ENCODE measurements around the gene PHLDB3. TPM values are rescaled to one million over a fixed set of nuclear protein-coding genes. Genes with fewer than 3 reads are reported as not detected.
A peak's percentile ranks its signal among the peaks of the same experiment; 100 is the strongest.
"Not testable (repeated sequence)": the region's sequence is repeated elsewhere in the genome, so short reads cannot be mapped to it uniquely, and the experiment has no call there.

Gene PHLDB3
- 5.6 and 9.9 TPM in 2 replicates for total RNA-seq (2014; rRNA removed; shearing (Covaris generic); ENCODE audit: low replicate concordance)

GRCh38 chr19:43504426-43505185 is at the start of gene PHLDB3:
Gene PHLDB3, minus strand, starts transcription at chr19:43504746. Its CDS starts 628 bp downstream, at chr19:43504118.
- H3K9me2 ChIP-seq (replicated peaks; ENCODE audit: insufficient read depth, low read length): no peaks in the 10 kb centered on the region
- peak within 1 kb of the TSS; percentile 89 for H3K4me2 ChIP-seq (ENCODE audit: low read depth, low read length, poor library complexity, severe bottlenecking)
- H3K4me1 ChIP-seq (ENCODE audit: low read length): peaks cover 16% of the 10 kb centered on the region
- H3K9me3 ChIP-seq (ENCODE audit: low read length): no peaks in the 10 kb centered on the region
- H3K27ac ChIP-seq (ENCODE audit: low read length): no peak within 1 kb of the TSS
- H3K9ac ChIP-seq (ENCODE audit: low read length): peak within 1 kb of the TSS; percentile 64
- H4K20me1 ChIP-seq (ENCODE audit: insufficient read depth, low read depth, low read length): no peaks in the 10 kb centered on the region
- peak within 1 kb of the TSS; percentile 89 for H2AFZ ChIP-seq (ENCODE audit: low read length)
- no peaks in the 10 kb centered on the region for H3K36me3 ChIP-seq (ENCODE audit: insufficient read depth, low read length)
- DNase-seq: no peak
- H3K27me3 ChIP-seq (ENCODE audit: low read length): no peaks in the 10 kb centered on the region
- no peaks in the 10 kb centered on the region for H3K79me2 ChIP-seq (ENCODE audit: low read length)
- peak within 1 kb of the TSS; percentile 67 for H3K4me3 ChIP-seq (ENCODE audit: low read length)

DNA sequence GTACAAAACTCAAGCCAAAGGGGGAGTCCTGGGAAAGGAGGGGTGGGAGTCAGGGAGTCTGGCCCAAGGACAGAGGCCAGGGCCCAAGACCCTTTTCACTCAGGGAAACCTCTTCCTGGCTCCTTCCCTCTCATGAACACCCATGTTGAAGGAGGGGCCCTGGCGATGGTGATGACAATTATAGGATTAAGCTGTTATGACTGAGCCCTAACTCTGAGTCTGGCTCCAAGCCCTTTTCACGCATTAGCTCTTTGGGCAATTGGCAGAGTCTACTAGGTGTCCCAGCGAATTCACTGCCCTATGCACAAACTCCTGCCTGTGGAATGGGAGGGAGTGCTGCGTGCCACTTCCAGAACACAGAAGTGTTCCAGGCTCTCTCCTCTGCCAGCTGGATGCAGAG is 49.1 kb upstream of the PHLDB3 start:
- no peak for DNase-seq
- H3K36me3 ChIP-seq (ENCODE audit: insufficient read depth, low read length): no peaks in the 10 kb centered on the region

DNA sequence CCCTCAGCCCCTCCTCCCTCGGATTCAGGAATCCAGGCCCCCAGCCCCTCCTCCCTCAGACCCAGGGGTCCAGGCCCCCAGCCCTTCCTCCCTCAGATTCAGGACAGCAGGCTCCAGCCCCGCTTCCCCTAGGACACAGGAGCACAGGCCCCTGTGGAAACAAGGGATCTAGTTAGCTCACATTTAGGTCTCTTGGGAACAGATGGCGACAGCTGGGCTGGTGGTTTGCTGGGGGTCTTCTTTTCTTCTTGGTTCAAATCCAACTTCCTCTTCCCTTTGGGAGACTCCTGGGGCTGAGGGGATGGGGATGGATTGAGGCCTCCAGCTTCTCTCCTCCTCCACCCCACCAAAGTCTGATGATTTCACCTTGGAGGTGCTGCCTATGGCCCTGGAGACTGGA is 48.1 kb upstream of the PHLDB3 start:
- Histone ChIP-seq H3K27ac (ENCODE audit: low read length) (no peak overlapping the region), H3K36me3 (ENCODE audit: insufficient read depth, low read length) (no peaks in the 10 kb centered on the region), H3K27me3 (ENCODE audit: low read length) (no peaks in the 10 kb centered on the region), H3K9me3 (ENCODE audit: low read length) (no peaks in the 10 kb centered on the region), H3K4me3 (ENCODE audit: low read length) (no peak overlapping the region), H3K9me2 (replicated peaks; ENCODE audit: insufficient read depth, low read length) (no peaks in the 10 kb centered on the region), H3K4me1 (ENCODE audit: low read length) (no peaks in the 10 kb centered on the region), H4K20me1 (ENCODE audit: insufficient read depth, low read depth, low read length) (no peaks in the 10 kb centered on the region), H3K79me2 (ENCODE audit: low read length) (no peaks in the 10 kb centered on the region), H2AFZ (ENCODE audit: low read length) (no peak overlapping the region), H3K9ac (ENCODE audit: low read length) (no peak overlapping the region), H3K4me2 (ENCODE audit: low read depth, low read length, poor library complexity, severe bottlenecking) (no peak overlapping the region)
- DNase-seq: no peak

More for the DNA sequence above, 49.1 kb upstream of the PHLDB3 start:
- no peaks in the 10 kb centered on the region for H3K27me3 ChIP-seq (ENCODE audit: low read length)
- no peak overlapping the region for H2AFZ ChIP-seq (ENCODE audit: low read length)
- no peaks in the 10 kb centered on the region for H3K79me2 ChIP-seq (ENCODE audit: low read length)
- no peak overlapping the region for H3K4me3 ChIP-seq (ENCODE audit: low read length)
- H3K9me2 ChIP-seq (replicated peaks; ENCODE audit: insufficient read depth, low read length): no peaks in the 10 kb centered on the region
- H3K9ac ChIP-seq (ENCODE audit: low read length): no peak overlapping the region
- no peaks in the 10 kb centered on the region for H4K20me1 ChIP-seq (ENCODE audit: insufficient read depth, low read depth, low read length)
- H3K4me2 ChIP-seq (ENCODE audit: low read depth, low read length, poor library complexity, severe bottlenecking): no peak overlapping the region
- H3K27ac ChIP-seq (ENCODE audit: low read length): no peak overlapping the region
- H3K4me1 ChIP-seq (ENCODE audit: low read length): no peaks in the 10 kb centered on the region
- H3K9me3 ChIP-seq (ENCODE audit: low read length): no peaks in the 10 kb centered on the region

DNA sequence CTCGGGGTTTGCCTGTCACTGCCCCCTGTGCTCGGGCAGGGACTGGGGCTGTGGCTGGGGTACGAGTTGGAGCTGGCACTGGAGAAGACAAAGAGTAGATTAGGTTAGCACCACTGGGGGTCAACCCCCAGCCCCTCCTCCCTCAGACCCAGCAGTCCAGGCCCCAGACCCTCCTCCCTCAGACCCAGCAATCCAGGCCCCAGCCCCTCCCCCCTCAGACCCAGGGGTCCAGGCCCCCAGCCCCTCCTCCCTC is 47.6 kb upstream of the PHLDB3 start:
- no peaks in the 10 kb centered on the region for H4K20me1 ChIP-seq (ENCODE audit: insufficient read depth, low read depth, low read length)

GRCh38 chr19:43551399-43552197 is 47.1 kb upstream of the PHLDB3 start:
- H3K27me3 ChIP-seq (ENCODE audit: low read length): no peaks in the 10 kb centered on the region
- no peaks in the 10 kb centered on the region for H3K79me2 ChIP-seq (ENCODE audit: low read length)
- H3K4me2 ChIP-seq (ENCODE audit: low read depth, low read length, poor library complexity, severe bottlenecking): no peak overlapping the region
- no peak overlapping the region for H2AFZ ChIP-seq (ENCODE audit: low read length)
- no peaks in the 10 kb centered on the region for H3K36me3 ChIP-seq (ENCODE audit: insufficient read depth, low read length)
- no peak overlapping the region for H3K27ac ChIP-seq (ENCODE audit: low read length)
- no peaks in the 10 kb centered on the region for H3K4me1 ChIP-seq (ENCODE audit: low read length)
- H3K9me2 ChIP-seq (replicated peaks; ENCODE audit: insufficient read depth, low read length): no peaks in the 10 kb centered on the region
- H4K20me1 ChIP-seq (ENCODE audit: insufficient read depth, low read depth, low read length): no peaks in the 10 kb centered on the region
- no peak for DNase-seq
- H3K4me3 ChIP-seq (ENCODE audit: low read length): no peak overlapping the region
- H3K9me3 ChIP-seq (ENCODE audit: low read length): no peaks in the 10 kb centered on the region
- H3K9ac ChIP-seq (ENCODE audit: low read length): no peak overlapping the region

More for the DNA sequence above, 47.6 kb upstream of the PHLDB3 start:
- H3K4me3 ChIP-seq (ENCODE audit: low read length): no peak overlapping the region
- no peak overlapping the region for H3K9ac ChIP-seq (ENCODE audit: low read length)
- H3K4me1 ChIP-seq (ENCODE audit: low read length): no peaks in the 10 kb centered on the region
- no peaks in the 10 kb centered on the region for H3K27me3 ChIP-seq (ENCODE audit: low read length)
- H3K4me2 ChIP-seq (ENCODE audit: low read depth, low read length, poor library complexity, severe bottlenecking): no peak overlapping the region
- no peaks in the 10 kb centered on the region for H3K9me2 ChIP-seq (replicated peaks; ENCODE audit: insufficient read depth, low read length)
- no peak for DNase-seq
- no peaks in the 10 kb centered on the region for H3K79me2 ChIP-seq (ENCODE audit: low read length)
- H3K27ac ChIP-seq (ENCODE audit: low read length): no peak overlapping the region
- no peaks in the 10 kb centered on the region for H3K36me3 ChIP-seq (ENCODE audit: insufficient read depth, low read length)
- H3K9me3 ChIP-seq (ENCODE audit: low read length): no peaks in the 10 kb centered on the region
- no peak overlapping the region for H2AFZ ChIP-seq (ENCODE audit: low read length)

DNA sequence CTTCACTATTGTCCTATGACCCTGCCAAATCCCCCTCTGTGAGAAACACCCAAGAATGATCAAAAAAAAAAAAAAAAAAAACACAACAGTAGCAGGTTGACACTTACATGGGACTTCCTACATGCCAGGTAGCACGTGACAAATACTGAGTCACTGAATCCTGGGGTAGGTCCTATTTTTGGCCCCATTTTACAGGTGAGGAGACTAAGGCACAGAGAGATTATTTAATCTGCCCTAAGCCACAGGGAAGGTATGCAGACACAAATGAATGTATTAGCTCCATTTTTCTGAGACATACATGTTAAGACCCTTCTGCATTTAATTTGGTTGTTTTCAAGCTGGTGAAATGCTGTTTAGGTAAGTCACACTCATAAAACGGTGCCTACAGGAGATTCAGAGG is 44.2 kb upstream of the PHLDB3 start:
- DNase-seq: no peak
- Histone ChIP-seq H3K4me2 (ENCODE audit: low read depth, low read length, poor library complexity, severe bottlenecking) (no peak overlapping the region), H3K36me3 (ENCODE audit: insufficient read depth, low read length) (no peaks in the 10 kb centered on the region)

GRCh38 chr19:43547926-43548325 is 43.4 kb upstream of the PHLDB3 start:
- H3K27ac ChIP-seq (ENCODE audit: low read length); H3K9me3 ChIP-seq (ENCODE audit: low read length); H3K36me3 ChIP-seq (ENCODE audit: insufficient read depth, low read length); DNase-seq; H4K20me1 ChIP-seq (ENCODE audit: insufficient read depth, low read depth, low read length); H3K4me3 ChIP-seq (ENCODE audit: low read length); H3K9me2 ChIP-seq (replicated peaks; ENCODE audit: insufficient read depth, low read length); H2AFZ ChIP-seq (ENCODE audit: low read length); H3K4me2 ChIP-seq (ENCODE audit: low read depth, low read length, poor library complexity, severe bottlenecking); H3K79me2 ChIP-seq (ENCODE audit: low read length); H3K4me1 ChIP-seq (ENCODE audit: low read length); H3K9ac ChIP-seq (ENCODE audit: low read length); H3K27me3 ChIP-seq (ENCODE audit: low read length): not testable (repeated sequence)

More for the DNA sequence above, 44.2 kb upstream of the PHLDB3 start:
- Histone ChIP-seq H3K27me3 (ENCODE audit: low read length) (no peaks in the 10 kb centered on the region), H4K20me1 (ENCODE audit: insufficient read depth, low read depth, low read length) (no peaks in the 10 kb centered on the region), H2AFZ (ENCODE audit: low read length) (no peak overlapping the region), H3K27ac (ENCODE audit: low read length) (no peak overlapping the region), H3K4me1 (ENCODE audit: low read length) (no peaks in the 10 kb centered on the region), H3K4me3 (ENCODE audit: low read length) (no peak overlapping the region), H3K9ac (ENCODE audit: low read length) (no peak overlapping the region), H3K79me2 (ENCODE audit: low read length) (no peaks in the 10 kb centered on the region), H3K9me2 (replicated peaks; ENCODE audit: insufficient read depth, low read length) (no peaks in the 10 kb centered on the region), H3K9me3 (ENCODE audit: low read length) (no peaks in the 10 kb centered on the region)

GRCh38 chr19:43546581-43546980 is 42.0 kb upstream of the PHLDB3 start:
- H3K9me2 ChIP-seq (replicated peaks; ENCODE audit: insufficient read depth, low read length): no peaks in the 10 kb centered on the region
- H3K9me3 ChIP-seq (ENCODE audit: low read length): no peaks in the 10 kb centered on the region
- H3K9ac ChIP-seq (ENCODE audit: low read length): no peak overlapping the region
- H3K79me2 ChIP-seq (ENCODE audit: low read length): no peaks in the 10 kb centered on the region
- H3K4me3 ChIP-seq (ENCODE audit: low read length): no peak overlapping the region
- no peaks in the 10 kb centered on the region for H3K27me3 ChIP-seq (ENCODE audit: low read length)
- no peak overlapping the region for H2AFZ ChIP-seq (ENCODE audit: low read length)
- H4K20me1 ChIP-seq (ENCODE audit: insufficient read depth, low read depth, low read length): no peaks in the 10 kb centered on the region
- DNase-seq: no peak
- no peak overlapping the region for H3K4me2 ChIP-seq (ENCODE audit: low read depth, low read length, poor library complexity, severe bottlenecking)
- no peaks in the 10 kb centered on the region for H3K4me1 ChIP-seq (ENCODE audit: low read length)
- no peak overlapping the region for H3K27ac ChIP-seq (ENCODE audit: low read length)
- H3K36me3 ChIP-seq (ENCODE audit: insufficient read depth, low read length): peaks cover 3% of the 10 kb centered on the region; the same call in 1 of the 2 replicates
